Mucosa of rectum (tissue), 2 donors: ENCODE measurements around the gene DDB1.

Experiments used
- H3K27ac ChIP-seq, 2 donors: one replicate each; pipeline ENCODE4 v1.7.0; 2013; ENCODE audit warnings: inconsistent platforms in 2 of 2, low read depth in 2 of 2, low read length in 2 of 2
- H3K27me3 ChIP-seq, 2 donors: one replicate each; pipeline ENCODE4 v1.7.0; 2013; ENCODE audit warnings: low read length in 2 of 2; ENCODE audit not compliant: control insufficient read depth in 2 of 2, insufficient read depth in 2 of 2
- H3K36me3 ChIP-seq, 2 donors: one replicate each; pipeline ENCODE4 v1.7.0; 2013; ENCODE audit warnings: low read length in 2 of 2; ENCODE audit not compliant: control insufficient read depth in 2 of 2, insufficient read depth in 2 of 2
- H3K4me1 ChIP-seq, 2 donors: one replicate each; pipeline ENCODE4 v1.7.0; 2013; ENCODE audit warnings: low read length in 2 of 2, mild to moderate bottlenecking in 1 of 2; ENCODE audit not compliant: control insufficient read depth in 2 of 2, insufficient read depth in 2 of 2
- H3K4me3 ChIP-seq, 2 donors: one replicate each; pipeline ENCODE4 v1.7.0; 2013; ENCODE audit warnings: low read length in 2 of 2
- H3K9ac ChIP-seq, 2 donors: one replicate each; pipeline ENCODE4 v1.7.0; 2013; ENCODE audit warnings: low read length in 2 of 2, low read depth in 1 of 2, mild to moderate bottlenecking in 1 of 2
- H3K9me3 ChIP-seq, 2 donors: one replicate each; pipeline ENCODE4 v1.7.0; 2013; ENCODE audit warnings: low read length in 2 of 2; ENCODE audit not compliant: control insufficient read depth in 2 of 2
- donor health status: healthy.
- donor health status: Normal muscosa, but diverticular disease.

Gene DDB1

GRCh38 chr11:61272731-61273130, 60.2 kb downstream of the DDB1 start:
- Histone ChIP-seq H3K9me3 (no peaks in the 10 kb centered on the region), H3K9ac (no peak overlapping the region), H3K4me1 (peaks cover 0 to 2% of the 10 kb centered on the region in 2 donors), H3K4me3 (no peak overlapping the region), H3K27ac (no peak overlapping the region), H3K27me3 (no peaks in the 10 kb centered on the region), H3K36me3 (no peaks in the 10 kb centered on the region)

- Histone ChIP-seq H3K4me3 (no peak overlapping the region), H3K9ac (no peak overlapping the region), H3K27ac (no peak overlapping the region), H3K36me3 (no peaks in the 10 kb centered on the region), H3K4me1 (peaks cover 0 to 2% of the 10 kb centered on the region in 2 donors), H3K27me3 (no peaks in the 10 kb centered on the region), H3K9me3 (no peaks in the 10 kb centered on the region)
Measured at GRCh38 chr11:61270354-61271076, 62.4 kb downstream of the DDB1 start.

- Histone ChIP-seq H3K9ac (no peak overlapping the region), H3K27ac (no peak overlapping the region), H3K4me3 (no peak overlapping the region), H3K9me3 (no peaks in the 10 kb centered on the region), H3K36me3 (no peaks in the 10 kb centered on the region), H3K4me1 (peaks cover 0 to under 1% of the 10 kb centered on the region in 2 donors), H3K27me3 (no peaks in the 10 kb centered on the region)
Measured at GRCh38 chr11:61268588-61269250, 64.2 kb downstream of the DDB1 start.

DNA sequence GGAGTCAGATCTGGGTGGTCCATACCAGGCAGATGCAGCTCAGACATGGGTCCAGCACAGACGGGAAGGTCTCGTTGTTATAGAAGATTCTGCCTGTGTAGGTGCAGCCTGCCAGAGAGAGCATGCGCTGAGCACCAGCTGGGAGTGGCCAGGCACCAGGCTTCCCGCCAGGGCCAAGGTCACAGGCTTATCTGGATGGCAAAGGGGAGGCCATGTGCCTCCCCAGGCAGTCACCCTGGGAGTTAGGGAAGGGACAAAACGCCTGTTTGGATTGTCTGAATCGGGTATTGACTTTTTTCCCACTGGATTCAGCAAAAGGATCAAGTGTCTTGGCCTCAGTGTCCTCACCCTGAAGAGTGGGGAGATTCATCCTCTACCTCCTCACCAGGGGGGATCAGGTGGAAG, 65.5 kb downstream of the DDB1 start:
- H3K9ac ChIP-seq, result no peak overlapping the region
- no peaks in the 10 kb centered on the region for H3K9me3 ChIP-seq
- no peak overlapping the region for H3K4me3 ChIP-seq
- H3K27me3 ChIP-seq, result no peaks in the 10 kb centered on the region
- no peaks in the 10 kb centered on the region for H3K36me3 ChIP-seq
- no peaks in the 10 kb centered on the region for H3K4me1 ChIP-seq
- no peak overlapping the region for H3K27ac ChIP-seq

DNA sequence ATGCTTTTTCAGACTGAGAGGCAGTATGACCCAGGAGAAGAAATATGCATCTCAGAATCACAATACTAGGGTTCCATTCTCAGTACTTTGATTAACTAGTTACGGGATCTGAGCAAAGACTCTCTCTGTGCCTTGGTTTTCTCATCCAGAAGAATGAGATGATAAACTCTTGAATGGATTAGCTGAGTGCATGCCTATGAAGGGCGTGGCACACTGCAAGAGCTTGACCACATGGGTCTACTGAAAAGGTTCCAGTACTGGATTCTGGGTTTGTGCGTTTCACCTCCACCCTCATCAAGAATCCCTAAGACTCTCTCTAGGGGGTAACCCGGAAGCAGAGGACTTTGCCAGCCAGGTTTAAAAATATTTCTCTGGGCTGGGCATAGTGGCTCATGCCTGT, 66.3 kb downstream of the DDB1 start:
- H3K9me3 ChIP-seq, result no peaks in the 10 kb centered on the region
- no peak overlapping the region for H3K4me3 ChIP-seq
- H3K27ac ChIP-seq, result no peak overlapping the region
- H3K27me3 ChIP-seq, result no peaks in the 10 kb centered on the region
- no peak overlapping the region for H3K9ac ChIP-seq
- H3K36me3 ChIP-seq, result no peaks in the 10 kb centered on the region
- no peaks in the 10 kb centered on the region for H3K4me1 ChIP-seq

GRCh38 chr11:61265357-61265756, 67.5 kb downstream of the DDB1 start:
- Histone ChIP-seq H3K27ac (no peak overlapping the region), H3K4me1 (no peaks in the 10 kb centered on the region), H3K9me3 (no peaks in the 10 kb centered on the region), H3K4me3 (no peak overlapping the region), H3K27me3 (no peaks in the 10 kb centered on the region), H3K36me3 (no peaks in the 10 kb centered on the region), H3K9ac (no peak overlapping the region)

- Histone ChIP-seq H3K36me3 (no peaks in the 10 kb centered on the region), H3K4me3 (no peak overlapping the region), H3K4me1 (no peaks in the 10 kb centered on the region), H3K27me3 (no peaks in the 10 kb centered on the region), H3K9me3 (no peaks in the 10 kb centered on the region), H3K27ac (no peak overlapping the region), H3K9ac (no peak overlapping the region)
Measured at GRCh38 chr11:61264795-61265194, 68.1 kb downstream of the DDB1 start.

GRCh38 chr11:61264371-61264770, 68.5 kb downstream of the DDB1 start:
- H3K27me3 ChIP-seq, result no peaks in the 10 kb centered on the region
- no peak overlapping the region for H3K9ac ChIP-seq
- no peaks in the 10 kb centered on the region for H3K36me3 ChIP-seq
- no peak overlapping the region for H3K27ac ChIP-seq
- H3K4me1 ChIP-seq, result no peaks in the 10 kb centered on the region
- H3K9me3 ChIP-seq, result no peaks in the 10 kb centered on the region
- H3K4me3 ChIP-seq, result no peak overlapping the region

DNA sequence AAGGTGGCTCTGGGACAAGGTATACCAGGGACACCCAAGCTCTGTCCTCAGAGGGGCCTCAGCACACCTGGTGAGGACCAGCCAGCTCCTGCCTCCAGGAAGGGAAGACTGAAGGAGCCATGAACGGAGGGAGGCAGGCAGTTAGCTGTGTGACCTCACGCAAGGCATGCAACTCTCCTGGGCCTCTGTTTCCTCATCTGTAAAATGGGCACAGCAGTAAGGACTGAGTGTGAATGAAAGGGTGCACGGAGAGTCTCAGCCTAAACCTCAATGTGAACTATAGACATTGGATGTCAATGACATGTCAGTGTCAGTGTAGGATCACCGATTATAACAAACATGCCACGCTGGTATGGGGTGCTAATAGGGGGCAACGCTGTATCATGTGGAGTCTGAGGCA, 73.5 kb downstream of the DDB1 start:
- Histone ChIP-seq H3K4me1 (no peaks in the 10 kb centered on the region), H3K9ac (no peak overlapping the region)

DNA sequence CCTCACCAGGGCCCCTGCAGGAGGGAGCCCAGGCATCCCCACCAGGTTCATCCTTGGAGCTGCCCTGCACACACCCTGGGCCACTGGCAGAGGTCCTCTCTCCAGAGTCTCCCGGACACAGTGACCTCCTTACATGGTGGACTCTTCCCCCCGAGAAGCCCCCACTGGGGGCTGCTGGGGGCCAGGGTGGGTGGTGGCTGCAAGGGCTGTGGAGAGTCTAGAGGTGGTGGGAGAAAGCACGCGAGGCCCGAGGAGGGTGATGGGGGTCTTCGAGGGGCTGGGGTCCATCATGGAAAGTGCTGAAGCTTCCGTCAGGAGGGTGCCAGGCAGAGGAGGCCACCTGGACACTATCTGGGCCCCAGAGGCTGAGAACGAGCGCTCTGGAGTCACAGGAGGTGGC, 74.4 kb downstream of the DDB1 start:
- no peak overlapping the region for H3K9ac ChIP-seq
- no peaks in the 10 kb centered on the region for H3K4me1 ChIP-seq
- H3K9me3 ChIP-seq, result no peaks in the 10 kb centered on the region
- no peaks in the 10 kb centered on the region for H3K36me3 ChIP-seq
- H3K27ac ChIP-seq, result no peak overlapping the region
- H3K4me3 ChIP-seq, result no peak overlapping the region
- H3K27me3 ChIP-seq, result no peaks in the 10 kb centered on the region

More for the DNA sequence above, 73.5 kb downstream of the DDB1 start:
- Histone ChIP-seq H3K36me3 (no peaks in the 10 kb centered on the region), H3K4me3 (no peak overlapping the region), H3K9me3 (no peaks in the 10 kb centered on the region), H3K27ac (no peak overlapping the region), H3K27me3 (no peaks in the 10 kb centered on the region)
